NCI-H1694 (cell line): Measurements from ENCODE around the gene ANGPTL2.

ENCODE experiments used
- DNase-seq: peaks from one replicate; lab custom pipeline; 2025; lab: John Stamatoyannopoulos, UW

Gene ANGPTL2

GRCh38 chr9:127136880-127137639 lies 14.6 kb upstream of the ANGPTL2 start:
- no peak for DNase-seq

GRCh38 chr9:127136081-127136879 lies 13.8 kb upstream of the ANGPTL2 start:
- no peak for DNase-seq

GRCh38 chr9:127135056-127135745 lies 12.8 kb upstream of the ANGPTL2 start:
- no peak for DNase-seq

- DNase-seq: no peak
These were observed 11.3 kb upstream of the ANGPTL2 start for GRCh38 chr9:127133739-127134167.

- peak; percentile 30 for DNase-seq
These were observed 10.6 kb upstream of the ANGPTL2 start for GRCh38 chr9:127132921-127133647.

GRCh38 chr9:127132375-127132774 lies 9.9 kb upstream of the ANGPTL2 start:
- DNase-seq: no peak

- DNase-seq: no peak
These were observed 9.4 kb upstream of the ANGPTL2 start for GRCh38 chr9:127131871-127132270.

GRCh38 chr9:127130661-127131538 lies 8.5 kb upstream of the ANGPTL2 start:
- peak; percentile 89 for DNase-seq

- DNase-seq: no peak
These were observed 7.8 kb upstream of the ANGPTL2 start for GRCh38 chr9:127130235-127130634.

GRCh38 chr9:127129718-127130085 lies 7.3 kb upstream of the ANGPTL2 start:
- DNase-seq: no peak

- DNase-seq: no peak
These were observed 6.8 kb upstream of the ANGPTL2 start for GRCh38 chr9:127129073-127129717.

- no peak for DNase-seq
These were observed 6.1 kb upstream of the ANGPTL2 start for GRCh38 chr9:127128341-127129072.

GRCh38 chr9:127126971-127127370 lies 4.5 kb upstream of the ANGPTL2 start:
- DNase-seq: no peak

- DNase-seq: no peak
These were observed 2.4 kb upstream of the ANGPTL2 start for GRCh38 chr9:127124792-127125191.

GRCh38 chr9:127124111-127124531 lies 1.7 kb upstream of the ANGPTL2 start:
- no peak for DNase-seq

GRCh38 chr9:127123064-127123890 lies 842 bp upstream of the ANGPTL2 start:
- DNase-seq: no peak

GRCh38 chr9:127121628-127122175 lies 733 bp downstream of the ANGPTL2 start:
- no peak for DNase-seq

- no peak for DNase-seq
These were observed 3.1 kb downstream of the ANGPTL2 start for GRCh38 chr9:127119320-127119709.
